Middle frontal gyrus (tissue), 1 donor: Measurements from ENCODE around the gene CDK2.
"Not testable (repeated sequence)": the region's sequence is repeated elsewhere in the genome, so short reads cannot be mapped to it uniquely, and the experiment has no call there.

Experiments
- DNase-seq: peaks from one replicate; pipeline ENCODE4 v3.0.0-alpha.2; 2015; ENCODE audit warnings: low spot score; ENCODE audit errors: extremely low spot score

The CDK2 gene

GRCh38 chr12:55966408-55967281 is at the start of gene CDK2:
TSS of gene CDK2 (plus strand) at chr12:55966830. CDS start at chr12:55967009, 179 bp downstream.
- DNase-seq, result peak; percentile 38

GRCh38 chr12:55919032-55919431 is 47.6 kb upstream of the CDK2 start:
- DNase-seq, result not testable (repeated sequence)

GRCh38 chr12:55922126-55922525 is 44.5 kb upstream of the CDK2 start:
- DNase-seq, result no peak

- not testable (repeated sequence) for DNase-seq
Observed at GRCh38 chr12:55923648-55924047, 43.0 kb upstream of the CDK2 start.

GRCh38 chr12:55925371-55925770 is 41.3 kb upstream of the CDK2 start:
- DNase-seq, result no peak

GRCh38 chr12:55925870-55926737 is 40.5 kb upstream of the CDK2 start:
- DNase-seq, result no peak

- DNase-seq, result peak; percentile 79
Observed at GRCh38 chr12:55926738-55927587, 39.7 kb upstream of the CDK2 start.

- peak; percentile 32 for DNase-seq
Observed at GRCh38 chr12:55927588-55928502, 38.8 kb upstream of the CDK2 start, which contains the start of gene PYM1. TSS of gene PYM1 (minus strand) at chr12:55927894. CDS start at chr12:55927761, 133 bp downstream.

GRCh38 chr12:55929306-55929791 is 37.3 kb upstream of the CDK2 start:
- DNase-seq, result no peak

GRCh38 chr12:55930771-55931316 is 35.8 kb upstream of the CDK2 start, which contains the start of gene DGKA:
TSS of gene DGKA (plus strand) at chr12:55931162. CDS start at chr12:55936504, 5,342 bp downstream.
- DNase-seq, result no peak

GRCh38 chr12:55931317-55931779 is 35.3 kb upstream of the CDK2 start:
- no peak for DNase-seq

- DNase-seq, result no peak
Observed at GRCh38 chr12:55931780-55932550, 34.7 kb upstream of the CDK2 start.

GRCh38 chr12:55932551-55932910 is 34.1 kb upstream of the CDK2 start:
- DNase-seq, result no peak

- no peak for DNase-seq
Observed at GRCh38 chr12:55933169-55933798, 33.3 kb upstream of the CDK2 start.

- DNase-seq, result no peak
Observed at GRCh38 chr12:55933799-55934742, 32.6 kb upstream of the CDK2 start.

GRCh38 chr12:55934773-55935172 is 31.9 kb upstream of the CDK2 start:
- DNase-seq, result no peak

- DNase-seq, result no peak
Observed at GRCh38 chr12:55935738-55936151, 30.9 kb upstream of the CDK2 start.
